HG03571 (cell line): ENCODE data around the gene TNFRSF14.
"Not testable (repeated sequence)": the region's sequence is repeated elsewhere in the genome, so short reads cannot be mapped to it uniquely, and the experiment has no call there.

ENCODE experiments used
- ATAC-seq: cut with Tn5 transposase; IDR thresholded peaks from one replicate; pipeline ENCODE4 v1.9.1; 2021; ENCODE audit not compliant: unreplicated experiment

The TNFRSF14 gene

DNA sequence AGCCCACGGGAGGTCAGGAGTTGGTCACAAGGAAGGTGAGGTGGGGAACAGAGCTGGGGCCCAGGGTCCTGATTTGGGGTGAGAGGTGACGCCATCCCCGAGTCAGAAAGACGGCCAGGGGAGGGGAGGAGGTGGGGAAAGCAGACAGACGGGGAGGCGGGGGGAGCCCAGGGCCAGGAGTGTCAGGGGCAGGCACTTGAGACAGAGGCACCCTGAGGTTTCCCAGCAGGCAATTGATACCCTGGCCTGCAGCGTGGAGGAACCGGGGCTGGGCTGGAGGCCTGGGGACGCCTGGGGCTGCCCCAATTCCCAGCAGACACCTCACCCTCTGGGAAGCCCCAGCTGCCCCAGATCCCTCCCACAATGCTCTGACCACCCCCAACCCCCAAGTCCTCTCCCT is 3.1 kb upstream of the TNFRSF14 start:
- not testable (repeated sequence) for ATAC-seq

DNA sequence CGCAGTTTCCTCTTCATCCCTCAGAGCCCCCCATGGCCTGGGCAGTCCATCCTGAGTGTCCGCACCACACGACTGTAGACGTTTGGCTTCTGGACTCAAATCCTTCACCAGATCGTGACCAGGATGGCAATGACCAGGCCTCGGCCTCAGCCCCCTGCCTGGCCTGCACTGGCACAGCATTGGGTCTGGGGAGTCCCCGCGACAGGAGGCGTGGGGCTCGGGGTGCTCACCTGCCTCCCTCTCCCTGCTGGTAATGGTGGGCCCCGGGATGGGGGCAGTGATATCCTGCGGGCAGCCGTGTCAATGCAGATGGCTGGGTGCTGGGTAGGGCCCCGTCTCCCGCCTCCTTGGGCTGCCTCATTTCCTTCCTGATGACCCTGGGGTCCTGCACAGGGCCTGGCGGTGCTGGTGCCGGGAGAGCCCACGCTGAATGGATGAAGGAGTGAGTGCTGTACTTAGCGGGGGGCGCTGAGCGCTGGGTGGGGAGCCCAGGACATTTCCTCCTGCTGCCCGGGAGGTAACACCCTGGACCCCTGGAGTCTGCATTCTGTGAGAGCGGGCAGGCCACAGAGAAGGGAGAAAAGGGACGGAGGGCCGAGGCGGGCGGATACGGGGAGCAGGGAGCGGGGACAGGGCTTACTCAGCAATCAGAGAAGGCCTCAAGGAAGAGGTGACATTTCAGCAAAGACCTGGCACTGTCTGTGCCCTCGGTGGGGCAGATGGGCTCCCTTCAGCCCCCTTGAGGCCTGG is 2.1 kb upstream of the TNFRSF14 start:
- no peak for ATAC-seq

DNA sequence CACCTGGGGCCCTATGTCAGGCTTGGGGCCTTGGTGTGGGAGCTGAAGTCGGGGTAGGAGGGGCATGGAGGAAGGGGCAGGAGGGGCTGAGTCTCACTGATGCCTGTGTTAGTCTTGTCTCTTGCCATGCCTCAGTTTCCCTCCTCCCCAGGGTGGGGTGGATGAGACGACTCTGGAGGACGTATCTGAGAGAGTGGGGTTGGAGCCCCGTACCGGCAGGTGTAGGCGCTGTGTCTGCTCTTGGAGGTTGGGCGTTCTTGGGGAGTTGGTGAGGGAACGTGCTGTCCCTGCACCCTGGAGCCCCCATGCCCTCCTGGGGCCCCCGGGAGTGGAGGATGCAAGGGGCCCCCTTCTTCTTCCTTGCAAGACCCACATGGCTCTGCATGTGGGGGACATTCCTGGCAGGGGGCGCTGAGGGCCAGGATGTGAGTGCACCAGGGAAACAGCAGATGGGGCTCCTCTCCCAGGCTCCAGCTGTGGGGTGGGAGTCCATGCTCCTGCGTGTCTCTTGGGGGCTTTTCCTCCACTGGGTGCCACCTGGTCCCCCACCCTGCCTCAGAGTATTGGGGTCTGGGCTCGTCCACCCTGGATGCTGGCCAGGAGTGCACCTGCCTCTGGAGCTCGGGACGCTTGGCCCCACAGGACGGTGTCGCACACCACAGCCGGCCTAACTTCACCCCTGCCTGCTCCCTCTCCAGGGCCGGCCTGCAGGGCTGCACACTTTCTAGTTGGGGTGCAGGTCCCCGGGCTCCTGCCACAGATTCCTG is 1.4 kb upstream of the TNFRSF14 start:
- ATAC-seq: no peak

DNA sequence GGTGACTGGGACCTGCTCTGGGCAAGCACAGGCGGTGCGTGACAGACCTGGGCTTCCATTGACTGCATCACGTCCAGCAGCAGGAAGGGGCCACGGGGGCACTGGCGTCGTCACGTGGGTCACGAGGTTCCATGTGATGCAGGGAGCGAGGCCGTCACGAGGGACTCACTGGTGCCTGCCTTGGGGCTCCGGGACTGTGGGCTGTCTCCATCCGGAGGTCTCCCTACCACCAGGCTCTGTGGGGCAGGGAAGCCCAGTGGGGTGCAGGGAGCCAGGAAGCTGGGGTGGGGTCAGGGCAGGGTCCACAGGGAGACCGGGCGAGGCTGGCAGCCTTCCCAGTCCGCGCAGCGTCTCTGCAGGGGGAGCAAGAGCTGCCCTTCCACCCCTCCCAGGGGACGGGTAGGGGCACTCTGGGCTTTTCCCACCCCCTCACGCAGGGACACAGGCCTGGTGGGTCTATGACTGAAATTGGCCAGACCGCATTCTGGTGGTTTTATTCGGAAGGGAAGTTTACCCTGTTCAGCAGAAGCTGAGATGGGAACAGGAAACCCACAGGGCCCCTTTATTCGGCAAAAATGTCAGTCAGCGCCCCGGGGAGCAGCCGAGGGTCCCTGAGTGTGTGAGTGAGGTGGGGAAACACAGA is 416 bp upstream of the TNFRSF14 start:
- ATAC-seq: peak; percentile 33

DNA sequence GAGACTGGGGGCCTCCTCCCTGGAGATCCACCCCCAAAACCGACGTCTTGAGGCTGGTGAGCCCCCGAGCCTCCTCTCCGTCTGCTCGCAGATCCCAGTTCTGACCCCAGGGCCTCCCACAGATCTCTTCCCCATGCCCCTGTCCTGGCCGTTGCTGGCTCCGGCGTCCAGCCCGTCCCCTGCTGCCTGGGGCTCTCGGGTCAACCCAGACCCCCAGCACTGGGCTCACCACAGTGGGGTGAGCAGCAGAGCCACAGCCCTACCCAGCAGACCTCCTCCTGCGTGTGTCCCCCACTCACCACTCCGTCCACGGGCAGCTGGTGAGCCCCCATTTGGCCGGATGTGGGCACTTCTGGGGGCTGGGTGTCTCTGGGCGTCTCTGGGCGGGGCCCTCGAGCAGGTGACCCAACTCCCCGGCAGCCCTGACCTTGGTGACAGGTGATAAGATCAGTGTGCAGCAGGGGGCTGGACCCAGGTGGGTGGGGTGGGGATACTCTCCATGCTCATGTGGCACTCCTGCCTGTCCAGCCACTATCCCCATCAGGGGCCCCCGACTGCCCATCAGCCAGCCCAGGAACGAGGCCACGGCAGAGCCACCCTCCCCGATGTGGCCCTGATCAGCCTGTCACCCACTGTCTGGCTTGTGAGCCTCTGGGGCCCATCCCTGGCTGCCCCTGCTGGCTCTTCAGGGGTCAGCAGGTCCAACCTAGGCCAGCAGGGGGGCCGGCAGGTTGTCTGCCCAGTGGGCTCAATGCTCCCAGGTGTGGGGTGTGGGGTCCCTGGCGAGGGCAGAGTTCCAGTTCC is 709 bp downstream of the TNFRSF14 start:
- peak; percentile 27 for ATAC-seq

DNA sequence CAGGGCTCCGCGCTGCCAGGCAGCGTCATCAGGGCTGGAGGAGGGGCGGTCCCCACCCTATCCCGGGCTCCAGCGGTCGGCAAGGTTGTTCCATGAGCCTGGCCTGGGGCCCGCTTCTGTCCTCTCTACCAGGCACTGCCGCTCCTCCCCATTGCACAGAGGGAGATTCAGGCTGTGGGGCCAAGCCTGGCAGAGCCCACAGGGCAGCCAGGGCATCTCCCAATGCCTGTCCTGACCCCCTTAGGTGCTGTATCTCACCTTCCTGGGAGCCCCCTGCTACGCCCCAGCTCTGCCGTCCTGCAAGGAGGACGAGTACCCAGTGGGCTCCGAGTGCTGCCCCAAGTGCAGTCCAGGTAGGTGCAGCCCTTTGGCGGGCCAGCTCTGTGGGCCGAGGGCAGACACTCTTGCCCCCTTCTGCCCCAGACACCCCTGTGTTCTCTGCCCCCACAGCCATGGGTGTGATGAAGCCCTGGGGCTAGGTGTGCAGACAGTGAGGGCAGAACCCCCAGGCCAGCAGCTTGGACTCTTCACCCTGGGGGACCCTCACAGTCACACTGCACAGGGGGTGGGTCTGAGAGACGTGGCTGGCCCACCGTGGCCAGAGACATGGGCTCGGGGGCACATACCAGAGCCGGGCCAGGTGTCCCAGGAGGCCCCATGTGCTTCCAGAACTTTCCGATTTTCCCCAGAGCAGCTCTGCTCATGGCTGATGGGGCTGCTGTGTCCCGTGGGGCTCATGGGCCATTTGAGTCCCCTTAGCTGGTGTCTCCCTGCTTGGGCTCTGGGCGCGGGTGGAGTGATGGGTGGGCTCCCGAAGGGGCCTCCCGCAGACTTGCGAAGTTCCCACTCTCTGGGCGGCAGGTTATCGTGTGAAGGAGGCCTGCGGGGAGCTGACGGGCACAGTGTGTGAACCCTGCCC is 1.6 kb downstream of the TNFRSF14 start:
- ATAC-seq: no peak

DNA sequence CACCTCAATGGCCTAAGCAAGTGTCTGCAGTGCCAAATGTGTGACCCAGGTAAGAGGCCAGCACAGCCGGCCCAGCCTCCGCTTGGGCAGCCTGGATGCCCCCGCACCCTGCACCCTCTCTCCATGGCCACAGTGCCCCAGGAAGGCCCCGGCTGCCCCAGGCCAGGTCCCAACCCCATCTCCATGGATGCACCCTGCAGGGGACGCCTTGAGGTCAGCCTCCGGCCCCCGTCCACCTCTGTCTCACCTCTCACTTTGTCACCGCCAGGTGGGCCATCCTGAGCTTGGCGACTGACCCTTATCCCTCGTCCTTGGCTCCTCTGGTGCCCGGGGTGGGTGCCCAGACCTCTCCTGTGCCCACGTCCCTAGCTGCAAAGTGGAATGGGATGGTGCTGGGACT is 2.2 kb downstream of the TNFRSF14 start:
- no peak for ATAC-seq

DNA sequence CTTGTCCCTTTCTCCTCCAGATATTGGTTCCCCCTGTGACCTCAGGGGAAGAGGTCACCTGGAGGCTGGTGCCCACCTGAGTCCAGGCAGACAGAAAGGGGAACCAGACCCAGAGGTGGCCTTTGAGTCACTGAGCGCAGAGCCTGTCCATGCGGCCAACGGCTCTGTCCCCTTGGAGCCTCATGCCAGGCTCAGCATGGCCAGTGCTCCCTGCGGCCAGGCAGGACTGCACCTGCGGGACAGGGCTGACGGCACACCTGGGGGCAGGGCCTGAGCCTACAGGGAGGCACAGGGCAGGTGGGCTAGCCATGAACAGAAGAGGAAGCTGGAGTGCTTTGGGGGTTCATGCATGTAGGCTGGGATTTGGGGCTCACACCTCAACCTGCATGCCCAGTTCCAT is 2.7 kb downstream of the TNFRSF14 start:
- ATAC-seq: no peak

DNA sequence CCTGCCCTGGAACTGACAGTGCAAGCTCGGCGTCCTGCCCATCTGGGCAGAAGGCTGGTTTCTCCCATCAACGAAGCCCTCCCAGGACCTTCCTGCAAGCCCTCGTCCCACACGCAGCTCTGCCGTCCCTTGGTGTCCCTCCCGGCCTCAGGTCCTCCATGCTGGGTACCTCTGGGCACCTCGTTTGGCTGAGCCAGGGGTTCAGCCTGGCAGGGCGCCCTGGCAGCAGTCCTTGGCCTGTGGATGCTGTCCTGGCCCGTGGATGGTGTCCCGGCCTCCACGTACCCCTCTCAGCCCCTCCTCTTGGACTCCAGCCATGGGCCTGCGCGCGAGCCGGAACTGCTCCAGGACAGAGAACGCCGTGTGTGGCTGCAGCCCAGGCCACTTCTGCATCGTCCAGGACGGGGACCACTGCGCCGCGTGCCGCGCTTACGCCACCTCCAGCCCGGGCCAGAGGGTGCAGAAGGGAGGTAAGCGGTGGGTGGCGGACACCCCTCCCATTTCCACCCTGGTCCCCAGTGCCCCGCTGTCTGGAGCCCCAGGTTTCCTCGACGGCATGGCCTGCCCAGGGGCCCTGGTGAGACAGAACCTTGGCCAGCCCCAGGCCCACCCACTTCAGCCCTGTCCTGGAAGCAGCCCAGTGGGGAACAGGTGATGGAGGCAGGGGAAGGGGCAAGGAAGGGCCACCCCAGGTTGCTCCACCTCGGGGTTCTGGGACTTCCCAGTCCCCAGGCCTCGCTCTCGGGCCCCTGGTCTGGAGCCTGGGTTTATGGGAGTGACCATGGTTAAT is 3.5 kb downstream of the TNFRSF14 start:
- no peak for ATAC-seq

DNA sequence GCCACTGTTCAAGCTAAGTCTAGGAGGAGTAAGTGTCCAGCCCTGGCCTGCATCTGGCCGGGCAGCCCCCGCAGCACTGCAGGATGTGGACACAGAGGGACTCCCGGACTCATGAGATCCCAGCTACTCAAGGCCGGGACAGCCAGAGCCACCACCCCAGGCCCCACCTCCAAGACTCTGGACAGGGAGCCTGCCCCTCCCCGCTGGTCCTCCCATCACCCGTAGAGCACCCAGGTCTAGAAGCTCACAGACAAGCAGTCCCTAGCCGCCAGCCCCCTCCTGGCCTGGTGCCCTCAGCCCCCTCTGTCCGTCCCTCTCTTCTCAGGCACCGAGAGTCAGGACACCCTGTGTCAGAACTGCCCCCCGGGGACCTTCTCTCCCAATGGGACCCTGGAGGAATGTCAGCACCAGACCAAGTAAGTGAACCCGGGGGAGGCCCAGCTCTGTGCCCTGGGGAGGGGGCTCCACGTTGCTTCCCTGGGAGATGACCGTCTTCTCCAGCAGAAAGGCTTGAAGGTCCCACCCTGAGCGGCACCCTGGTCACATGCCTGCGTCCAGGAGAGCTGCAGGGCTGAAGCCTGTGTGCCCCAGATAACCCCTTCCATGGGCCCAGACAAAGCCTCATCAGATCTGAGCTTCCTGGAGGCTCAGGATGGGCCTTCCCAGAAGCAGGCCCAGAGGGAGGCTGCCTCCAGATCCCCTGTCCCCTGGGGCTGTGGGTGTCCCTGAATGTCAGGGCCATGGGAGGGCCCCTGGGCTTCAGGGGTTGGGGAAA is 4.3 kb downstream of the TNFRSF14 start:
- no peak for ATAC-seq

DNA sequence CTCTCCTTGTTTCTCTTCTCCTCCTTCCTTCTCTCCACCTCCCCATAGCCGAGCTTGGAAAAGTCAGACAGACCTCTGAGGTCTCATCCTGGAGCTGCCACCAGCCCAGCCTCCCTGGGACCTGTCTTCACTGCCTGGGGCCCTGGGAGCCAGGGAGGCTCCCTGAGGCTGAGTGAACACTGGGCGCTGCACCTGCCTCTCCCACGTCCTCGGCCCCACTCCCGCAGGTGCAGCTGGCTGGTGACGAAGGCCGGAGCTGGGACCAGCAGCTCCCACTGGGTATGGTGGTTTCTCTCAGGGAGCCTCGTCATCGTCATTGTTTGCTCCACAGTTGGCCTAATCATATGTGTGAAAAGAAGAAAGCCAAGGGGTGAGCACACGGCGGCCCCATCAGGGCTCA is 5.3 kb downstream of the TNFRSF14 start:
- ATAC-seq: no peak

DNA sequence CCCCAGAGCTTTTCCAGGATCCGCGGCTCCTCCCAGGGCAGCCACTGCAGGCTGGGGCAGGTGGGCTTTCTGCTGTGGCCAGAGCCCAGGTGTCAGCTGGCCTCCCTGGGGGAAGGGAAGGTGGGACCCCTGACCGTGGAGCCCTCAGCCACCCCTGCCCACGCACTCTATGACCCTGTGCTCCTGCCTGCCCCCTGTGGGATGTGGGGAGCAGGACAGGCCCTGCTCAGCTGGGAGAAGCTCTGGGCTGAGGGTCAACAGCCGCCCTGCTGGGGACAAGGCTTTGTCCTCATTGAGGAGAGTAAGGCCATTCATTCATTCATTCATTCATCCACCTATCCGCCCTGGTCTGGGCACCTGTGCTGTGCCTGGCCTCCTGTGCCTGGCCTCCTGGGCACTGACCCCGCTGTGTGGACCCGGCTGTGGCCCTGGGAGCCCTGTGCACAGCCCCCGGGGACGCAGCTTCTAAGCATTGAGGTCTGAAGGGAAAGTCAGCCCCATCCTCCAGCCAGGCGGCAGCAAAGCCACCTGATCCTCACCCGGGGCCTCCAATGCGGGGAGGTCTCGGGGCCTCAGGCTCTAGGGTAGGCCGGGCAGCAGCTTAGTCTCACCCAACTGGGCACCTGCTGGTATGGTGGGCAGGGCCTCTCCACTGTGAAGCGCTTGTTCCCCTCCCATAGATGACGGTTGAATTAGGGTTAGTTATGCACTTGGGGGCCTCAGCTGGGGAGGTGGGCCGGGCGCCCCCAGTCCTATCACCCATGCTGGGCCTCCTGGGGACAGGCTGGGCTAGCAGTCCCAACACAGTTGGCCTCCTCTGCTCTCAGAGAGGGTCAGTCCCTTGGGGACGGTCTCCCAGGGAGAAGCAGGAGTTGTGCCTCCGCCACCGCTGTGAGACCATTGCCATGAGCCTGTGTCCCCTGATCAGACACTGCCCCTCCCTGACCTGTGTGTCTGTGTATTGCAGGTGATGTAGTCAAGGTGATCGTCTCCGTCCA is 6.0 kb downstream of the TNFRSF14 start:
- ATAC-seq: no peak

DNA sequence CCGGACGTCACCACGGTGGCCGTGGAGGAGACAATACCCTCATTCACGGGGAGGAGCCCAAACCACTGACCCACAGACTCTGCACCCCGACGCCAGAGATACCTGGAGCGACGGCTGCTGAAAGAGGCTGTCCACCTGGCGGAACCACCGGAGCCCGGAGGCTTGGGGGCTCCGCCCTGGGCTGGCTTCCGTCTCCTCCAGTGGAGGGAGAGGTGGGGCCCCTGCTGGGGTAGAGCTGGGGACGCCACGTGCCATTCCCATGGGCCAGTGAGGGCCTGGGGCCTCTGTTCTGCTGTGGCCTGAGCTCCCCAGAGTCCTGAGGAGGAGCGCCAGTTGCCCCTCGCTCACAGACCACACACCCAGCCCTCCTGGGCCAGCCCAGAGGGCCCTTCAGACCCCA is 7.0 kb downstream of the TNFRSF14 start:
- ATAC-seq: no peak

DNA sequence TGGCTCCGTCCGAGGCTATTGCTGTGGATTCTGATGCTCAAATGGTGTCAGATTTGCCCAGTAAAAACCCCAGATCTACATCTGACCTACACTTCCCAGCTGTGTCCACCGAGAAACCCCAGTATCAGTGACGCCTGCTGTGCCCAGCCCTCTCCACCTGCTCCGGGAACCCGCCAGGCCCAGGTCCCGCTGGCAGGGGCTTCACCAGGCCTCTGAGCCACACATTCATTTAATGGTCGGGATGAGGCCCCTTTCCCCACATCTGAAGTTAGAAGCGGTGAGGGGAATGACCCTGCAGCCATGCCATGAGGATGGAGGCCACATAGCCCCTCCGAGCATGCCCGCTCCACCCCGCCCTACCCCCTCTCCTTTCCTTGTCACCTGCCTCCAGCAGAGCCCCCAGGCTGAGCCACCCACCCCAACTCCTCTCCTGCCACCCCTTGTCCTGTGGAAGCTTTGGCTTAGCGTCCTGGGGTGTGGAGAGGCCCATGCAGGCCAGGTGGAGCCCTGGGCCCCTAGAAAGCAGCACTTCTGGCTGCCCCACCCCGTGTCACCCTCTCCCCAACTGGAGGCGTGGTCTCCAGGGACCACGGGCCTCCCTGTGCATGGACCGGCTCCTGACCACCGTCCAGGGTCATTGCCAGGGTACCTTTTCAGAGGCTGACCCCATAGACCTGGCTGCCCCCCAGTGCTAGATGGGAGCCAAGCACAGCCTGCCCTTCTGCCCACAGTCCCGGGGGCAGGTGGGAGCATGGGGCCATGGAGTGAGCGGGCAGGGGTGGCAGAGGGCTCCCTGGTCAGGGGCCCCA is 8.0 kb downstream of the TNFRSF14 start:
- ATAC-seq: no peak

DNA sequence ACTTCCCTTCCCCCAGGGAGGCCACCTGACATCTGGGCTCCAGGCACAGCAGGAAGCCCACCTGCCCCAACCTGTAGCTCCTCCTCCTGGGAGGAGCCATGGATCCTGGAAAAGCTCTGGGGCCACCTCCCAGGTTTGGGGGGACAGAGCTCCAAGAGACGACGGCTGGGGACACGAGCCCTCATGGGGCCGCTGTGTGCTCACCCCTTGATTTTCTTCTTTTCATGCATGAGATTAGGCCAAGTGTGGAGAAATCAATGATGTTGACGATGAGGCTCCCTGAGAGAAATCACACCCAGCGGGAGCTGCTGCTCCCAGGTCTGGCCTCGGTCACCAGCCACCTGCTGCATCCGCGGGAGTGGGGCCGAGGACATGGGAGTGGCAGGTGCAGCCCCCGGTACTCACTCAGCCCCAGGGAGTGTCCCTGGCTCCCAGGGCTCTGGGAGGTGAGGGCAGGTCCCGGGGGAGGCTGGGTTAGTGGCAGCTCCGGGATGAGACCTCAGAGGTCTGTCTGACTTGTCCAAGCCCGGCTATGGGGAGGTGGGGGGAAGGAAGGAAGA is 8.7 kb downstream of the TNFRSF14 start:
- ATAC-seq: no peak
